Trophoblast cell (in vitro differentiated cells and primary cell): ENCODE measurements around the gene CACNG4.

ENCODE experiments used
- DNase-seq, 2 donors: peaks; one replicate each; pipeline ENCODE4 v3.0.0-alpha.2; 2016
- H2AFZ ChIP-seq: 2 replicates; pipeline ENCODE4 v1.6.1; 2013; ENCODE audit warnings: low read length, moderate library complexity, mild to moderate bottlenecking; ENCODE audit not compliant: insufficient read depth, poor library complexity
- H2AK5ac ChIP-seq: 2 replicates; pipeline ENCODE4 v1.6.1; 2013; ENCODE audit warnings: mild to moderate bottlenecking, low read length
- H2BK120ac ChIP-seq: 2 replicates; pipeline ENCODE4 v1.6.1; 2013; ENCODE audit warnings: low read length, mild to moderate bottlenecking, moderate library complexity; ENCODE audit not compliant: insufficient read depth, poor library complexity
- H2BK12ac ChIP-seq: 2 replicates; pipeline ENCODE4 v1.6.1; 2013; ENCODE audit warnings: mild to moderate bottlenecking, low read length, moderate library complexity
- H2BK5ac ChIP-seq: 2 replicates; pipeline ENCODE4 v1.6.1; 2013; ENCODE audit warnings: low read length, low read depth, moderate library complexity, mild to moderate bottlenecking; ENCODE audit not compliant: poor library complexity
- H3K14ac ChIP-seq: 2 replicates; pipeline ENCODE4 v1.6.1; 2013; ENCODE audit warnings: mild to moderate bottlenecking, low read length
- H3K18ac ChIP-seq: 2 replicates; pipeline ENCODE4 v1.6.1; 2013; ENCODE audit warnings: mild to moderate bottlenecking, low read length
- H3K23ac ChIP-seq: 2 replicates; pipeline ENCODE4 v1.6.1; 2013; ENCODE audit warnings: low read length
- H3K27ac ChIP-seq: 2 replicates; pipeline ENCODE4 v1.5.1; 2013; ENCODE audit warnings: low read depth, mild to moderate bottlenecking, inconsistent platforms, low read length, moderate library complexity
- H3K27me3 ChIP-seq: 2 replicates; pipeline ENCODE4 v1.6.1; 2013; ENCODE audit warnings: inconsistent platforms, mild to moderate bottlenecking, low read length, moderate library complexity; ENCODE audit not compliant: insufficient read depth
- H3K36me3 ChIP-seq, 2 experiments: 1 replicate in 1 of 2; 2 replicates in 1 of 2; pipeline ENCODE4 v1.6.1; 2013; ENCODE audit warnings: low read length in 2 of 2, mild to moderate bottlenecking in 2 of 2, moderate library complexity in 1 of 2; ENCODE audit not compliant: insufficient read depth in 2 of 2, control insufficient read depth in 1 of 2
- H3K4ac ChIP-seq: 2 replicates; pipeline ENCODE4 v1.6.1; 2013; ENCODE audit warnings: low read depth, mild to moderate bottlenecking, low read length, moderate library complexity
- H3K4me1 ChIP-seq, 2 experiments: 1 replicate in 1 of 2; 2 replicates in 1 of 2; pipeline ENCODE4 v1.6.1; 2013; ENCODE audit warnings: low read length in 2 of 2, mild to moderate bottlenecking in 2 of 2, moderate library complexity in 1 of 2; ENCODE audit not compliant: insufficient read depth in 2 of 2, control insufficient read depth in 1 of 2
- H3K4me2 ChIP-seq: 2 replicates; pipeline ENCODE4 v1.6.1; 2013; ENCODE audit warnings: inconsistent platforms, mild to moderate bottlenecking, low read length, moderate library complexity
- H3K4me3 ChIP-seq: 2 replicates; pipeline ENCODE4 v1.5.1; 2013; ENCODE audit warnings: mild to moderate bottlenecking, low read depth, low read length, inconsistent platforms
- H3K79me1 ChIP-seq: one replicate; pipeline ENCODE4 v1.6.1; 2013; ENCODE audit warnings: low read length
- H3K79me2 ChIP-seq: 2 replicates; pipeline ENCODE4 v1.6.1; 2013; ENCODE audit warnings: low read length, mild to moderate bottlenecking; ENCODE audit not compliant: control insufficient read depth, insufficient read depth, poor library complexity
- H3K9ac ChIP-seq: 2 replicates; pipeline ENCODE4 v1.6.1; 2013; ENCODE audit warnings: mild to moderate bottlenecking, low read length
- H3K9me3 ChIP-seq: 2 replicates; pipeline ENCODE4 v1.6.1; 2013; ENCODE audit warnings: low read depth, mild to moderate bottlenecking, control low read depth, inconsistent platforms, low read length; ENCODE audit not compliant: insufficient read depth
- H4K12ac ChIP-seq: 2 replicates; pipeline ENCODE4 v1.6.1; 2013; ENCODE audit warnings: low read depth, mild to moderate bottlenecking, low read length, moderate library complexity
- H4K8ac ChIP-seq: 2 replicates; pipeline ENCODE4 v1.6.1; 2013; ENCODE audit warnings: low read depth, mild to moderate bottlenecking, low read length, moderate library complexity
- H4K91ac ChIP-seq: one replicate; pipeline ENCODE4 v1.6.1; 2013; ENCODE audit warnings: low read depth, mild to moderate bottlenecking, low read length, moderate library complexity
- WGBS: extraction: QIAGEN DNeasy Blood & Tissue Kit; methylation state at CpG from one replicate; pipeline ENCODE4 v1.1.7; 2013; ENCODE audit warnings: missing lambda C conversion rate; ENCODE audit not compliant: insufficient read length, insufficient coverage; ENCODE audit errors: extremely low coverage; 5-methylcytosine and 5-hydroxymethylcytosine counted together

CACNG4 gene

GRCh38 chr17:66943484-66943883, 21.0 kb upstream of the CACNG4 start:
- no CpG with 5 or more reads among the region's 6 CpGs for WGBS

GRCh38 chr17:66944351-66945146, 20.0 kb upstream of the CACNG4 start:
- H4K8ac ChIP-seq, result no peak overlapping the region
- DNase-seq, result peak in 1 of 2 donors; percentile 23
- H3K9me3 ChIP-seq, result no peaks in the 10 kb centered on the region
- H3K4me3 ChIP-seq, result no peak overlapping the region
- peak overlapping the region; percentile 45 for H4K91ac ChIP-seq
- no CpG with 5 or more reads among the region's 15 CpGs for WGBS
- peak overlapping the region; percentile 25 for H3K4me2 ChIP-seq
- H3K79me1 ChIP-seq, result peaks cover 31% of the 10 kb centered on the region
- H3K14ac ChIP-seq, result peak overlapping the region; percentile 10
- H2BK120ac ChIP-seq, result peak overlapping the region; percentile 25
- peak overlapping the region; percentile 54 for H2BK12ac ChIP-seq
- no peak overlapping the region for H4K12ac ChIP-seq
- H3K9ac ChIP-seq, result no peak overlapping the region
- peak overlapping the region; percentile 4 for H2AFZ ChIP-seq
- H2AK5ac ChIP-seq, result no peak overlapping the region
- H3K36me3 ChIP-seq, result no peaks in the 10 kb centered on the region
- no peak overlapping the region for H3K4ac ChIP-seq
- H3K4me1 ChIP-seq, result peaks cover 41 to 57% of the 10 kb centered on the region in 2 experiments
- H3K18ac ChIP-seq, result no peak overlapping the region
- no peak overlapping the region for H3K23ac ChIP-seq
- H3K27ac ChIP-seq, result peak overlapping the region; percentile 1
- H2BK5ac ChIP-seq, result peak overlapping the region; percentile 18
- H3K27me3 ChIP-seq, result no peaks in the 10 kb centered on the region
- peaks cover 2% of the 10 kb centered on the region for H3K79me2 ChIP-seq

More at GRCh38 chr17:66943484-66943883, 21.0 kb upstream of the CACNG4 start:
- Histone ChIP-seq H3K27ac (peak overlapping the region; percentile 1), H3K36me3 (no peaks in the 10 kb centered on the region), H3K9me3 (peaks cover 4% of the 10 kb centered on the region), H3K4me2 (peak overlapping the region; percentile 30), H2BK12ac (peak overlapping the region; percentile 54), H2AFZ (no peak overlapping the region), H2BK5ac (peak overlapping the region; percentile 18), H3K18ac (no peak overlapping the region), H3K27me3 (no peaks in the 10 kb centered on the region), H2AK5ac (no peak overlapping the region), H4K8ac (no peak overlapping the region), H2BK120ac (peak overlapping the region; percentile 57), H3K79me1 (peaks cover 29% of the 10 kb centered on the region), H3K4me3 (no peak overlapping the region), H3K4me1 (peaks cover 39 to 49% of the 10 kb centered on the region in 2 experiments), H3K4ac (no peak overlapping the region), H4K91ac (peak overlapping the region; percentile 33), H3K9ac (no peak overlapping the region), H4K12ac (no peak overlapping the region), H3K79me2 (peaks cover 2% of the 10 kb centered on the region), H3K23ac (no peak overlapping the region), H3K14ac (peak overlapping the region; percentile 10)
- DNase-seq, result no peak

GRCh38 chr17:66945147-66945835, 19.2 kb upstream of the CACNG4 start:
- no peak overlapping the region for H2BK5ac ChIP-seq
- H2BK120ac ChIP-seq, result no peak overlapping the region
- WGBS, result no CpG with 5 or more reads among the region's 18 CpGs
- no peaks in the 10 kb centered on the region for H3K27me3 ChIP-seq
- H3K27ac ChIP-seq, result no peak overlapping the region
- H3K36me3 ChIP-seq, result no peaks in the 10 kb centered on the region
- no peak overlapping the region for H3K23ac ChIP-seq
- H3K79me2 ChIP-seq, result peaks cover 2% of the 10 kb centered on the region
- no peak overlapping the region for H3K9ac ChIP-seq
- no peaks in the 10 kb centered on the region for H3K9me3 ChIP-seq
- no peak overlapping the region for H3K18ac ChIP-seq
- H3K79me1 ChIP-seq, result peaks cover 32% of the 10 kb centered on the region
- H4K91ac ChIP-seq, result peak overlapping the region; percentile 20
- no peak overlapping the region for H4K12ac ChIP-seq
- H3K4me1 ChIP-seq, result peaks cover 42 to 58% of the 10 kb centered on the region in 2 experiments
- no peak overlapping the region for H3K4me3 ChIP-seq
- DNase-seq, result no peak
- no peak overlapping the region for H3K14ac ChIP-seq
- peak overlapping the region; percentile 3 for H2BK12ac ChIP-seq
- H2AFZ ChIP-seq, result no peak overlapping the region
- no peak overlapping the region for H4K8ac ChIP-seq
- no peak overlapping the region for H2AK5ac ChIP-seq
- no peak overlapping the region for H3K4ac ChIP-seq
- H3K4me2 ChIP-seq, result peak overlapping the region; percentile 25

GRCh38 chr17:66946251-66946650, 18.3 kb upstream of the CACNG4 start:
- Histone ChIP-seq H4K91ac (peak overlapping the region; percentile 53), H3K27ac (no peak overlapping the region), H3K4me1 (peaks cover 52 to 68% of the 10 kb centered on the region in 2 experiments), H2AFZ (no peak overlapping the region), H3K79me2 (peaks cover 2% of the 10 kb centered on the region), H2BK120ac (no peak overlapping the region), H3K36me3 (no peaks in the 10 kb centered on the region), H3K27me3 (no peaks in the 10 kb centered on the region), H2BK12ac (peak overlapping the region; percentile 37), H3K18ac (no peak overlapping the region), H3K4me2 (no peak overlapping the region), H4K12ac (no peak overlapping the region), H3K14ac (no peak overlapping the region), H2AK5ac (no peak overlapping the region), H3K9me3 (peaks cover 3% of the 10 kb centered on the region), H3K4ac (no peak overlapping the region), H2BK5ac (no peak overlapping the region), H3K23ac (no peak overlapping the region), H3K79me1 (peaks cover 42% of the 10 kb centered on the region), H3K9ac (no peak overlapping the region), H4K8ac (no peak overlapping the region), H3K4me3 (no peak overlapping the region)
- no CpG with 5 or more reads among the region's 6 CpGs for WGBS
- no peak for DNase-seq
